Caco-2 (cell line): Measurements from ENCODE around the gene WWTR1. TPM values are rescaled to one million over a fixed set of nuclear protein-coding genes. Genes with fewer than 3 reads are reported as not detected.

ENCODE experiments used
- BruUV-seq: library from RNA; stranded (reverse); fragments of 400-500 nt; replicated peaks from 2 replicates; lab custom pipeline; 2021; lab: Mats Ljungman, UMichigan
- CTCF ChIA-PET: fragments of 300-600 bp; sonication (Branson Sonifier 250); formaldehyde crosslinking; loops from one replicate; lab custom pipeline; 2022; ENCODE audit warnings: antibody characterized with exemption; lab: Charles Lee
- POLR2A ChIA-PET: fragments of 300-600 bp; sonication (Branson Sonifier 250); formaldehyde crosslinking; loops from one replicate; lab custom pipeline; 2022; ENCODE audit warnings: antibody characterized with exemption; lab: Charles Lee
- DNase-seq, 2 experiments: peaks; one replicate each; pipeline versions ENCODE4 v3.0.0 to v3.0.0-alpha.2; 2020 to 2022
- H3K27me3 ChIP-seq: replicated peaks from 2 replicates; pipeline ENCODE4 v1.6.0; 2011; ENCODE audit warnings: low read length; ENCODE audit not compliant: control insufficient read depth, insufficient read depth
- H3K36me3 ChIP-seq: 2 replicates; pipeline ENCODE4 v1.5.1; 2011; ENCODE audit warnings: low read length; ENCODE audit not compliant: control insufficient read depth, insufficient read depth
- H3K4me1 ChIP-seq: fragments of 250-450 bp; sonication (Bioruptor Pico); 2 replicates; pipeline ENCODE4 v1.5.1; 2020; ENCODE audit warnings: mild to moderate bottlenecking
- H3K4me3 ChIP-seq: 2 replicates; pipeline ENCODE4 v1.5.1; 2011; ENCODE audit warnings: low read depth, mild to moderate bottlenecking, control low read depth, low read length
- H3K9me3 ChIP-seq: fragments of 250-450 bp; sonication (Bioruptor Pico); 2 replicates; pipeline ENCODE4 v1.5.1; 2020; ENCODE audit warnings: mild to moderate bottlenecking, moderate library complexity
- H3K27ac Mint-ChIP-seq: one replicate; pipeline ENCODE4 v1.8.0; 2022; ENCODE audit warnings: mixed read lengths; ENCODE audit not compliant: unreplicated experiment
- H3K27me3 Mint-ChIP-seq: one replicate; pipeline ENCODE4 v1.8.0; 2022; ENCODE audit warnings: mixed read lengths; ENCODE audit not compliant: insufficient read depth, unreplicated experiment
- H3K36me3 Mint-ChIP-seq: one replicate; pipeline ENCODE4 v1.8.0; 2022; ENCODE audit warnings: mild to moderate bottlenecking, mixed read lengths; ENCODE audit not compliant: insufficient read depth, unreplicated experiment
- H3K4me1 Mint-ChIP-seq: one replicate; pipeline ENCODE4 v1.8.0; 2022; ENCODE audit warnings: low read depth, mixed read lengths; ENCODE audit not compliant: unreplicated experiment
- H3K4me3 Mint-ChIP-seq: one replicate; pipeline ENCODE4 v1.8.0; 2022; ENCODE audit warnings: mild to moderate bottlenecking, moderate library complexity, mixed read lengths; ENCODE audit not compliant: unreplicated experiment
- H3K9me3 Mint-ChIP-seq: one replicate; pipeline ENCODE4 v1.8.0; 2022; ENCODE audit warnings: mixed read lengths; ENCODE audit not compliant: unreplicated experiment
- CTCF ChIP-seq, 2 experiments: fragments of 200-600 bp in 1 of 2; IDR thresholded peaks; 1 replicate in 1 of 2; 2 replicates in 1 of 2; pipeline versions ENCODE4 v1.5.1 to v1.8.0; 2011 to 2022; ENCODE audit warnings: antibody characterized with exemption in 1 of 2, control low read depth in 1 of 2, inconsistent platforms in 1 of 2, low read depth in 1 of 2, low read length in 1 of 2, mild to moderate bottlenecking in 1 of 2, moderate library complexity in 1 of 2; ENCODE audit not compliant: insufficient read depth in 1 of 2, severe bottlenecking in 1 of 2, unreplicated experiment in 1 of 2
- intact Hi-C: fragments of 100-400 bp; cut with micrococcal nuclease; formaldehyde crosslinking; loops from one replicate; pipeline ENCODE4 v1.10.0; 2022; ENCODE audit not compliant: unreplicated experiment
- total RNA-seq: library from RNA; stranded (reverse); gene quantifications from 2 replicates; pipeline ENCODE4 v1.2.3, GENCODE V29; 2022

The WWTR1 gene
- total RNA-seq, 1 experiment from 2014 or later: 16.2 TPM

- H3K27me3 Mint-ChIP-seq: no peaks in the 10 kb centered on the region
- H3K36me3 ChIP-seq: no peaks in the 10 kb centered on the region
- ChIA-PET POLR2A (no interaction called here), CTCF (no interaction called here)
- H3K4me1 Mint-ChIP-seq: no peaks in the 10 kb centered on the region
- H3K4me3 Mint-ChIP-seq: no peak overlapping the region
- no peaks in the 10 kb centered on the region for H3K36me3 Mint-ChIP-seq
- H3K4me3 ChIP-seq: no peak overlapping the region
- H3K4me1 ChIP-seq: no peaks in the 10 kb centered on the region
- no peak for DNase-seq
- no peaks in the 10 kb centered on the region for H3K27me3 ChIP-seq
- no peak for TF ChIP-seq CTCF (IDR thresholded peaks at IDR 0.05; ENCODE audit: insufficient read depth in 1 of 2, low read depth in 1 of 2, low read length in 1 of 2, severe bottlenecking in 1 of 2, unreplicated experiment in 1 of 2)
- intact Hi-C loops: no loop called here
- no peak overlapping the region for H3K27ac Mint-ChIP-seq
- BruUV-seq: no TSS peak
- peaks cover 5% of the 10 kb centered on the region; the same call in 1 of the 2 replicates for H3K9me3 ChIP-seq
- H3K9me3 Mint-ChIP-seq: no peaks in the 10 kb centered on the region
Observed at GRCh38 chr3:149496891-149497290, 160.9 kb downstream of the WWTR1 start.

GRCh38 chr3:149495581-149496125 lies 162.2 kb downstream of the WWTR1 start:
- H3K9me3 ChIP-seq: peaks cover 5% of the 10 kb centered on the region; the same call in 1 of the 2 replicates
- H3K36me3 Mint-ChIP-seq: no peaks in the 10 kb centered on the region
- H3K4me3 ChIP-seq: no peak overlapping the region
- H3K4me1 Mint-ChIP-seq: no peaks in the 10 kb centered on the region
- no peak overlapping the region for H3K27ac Mint-ChIP-seq
- ChIA-PET POLR2A (interaction anchor here (0.8 kb wide), 1 partner anchor 128 kb away, joined by 4 read pairs; no protein-coding TSS in a partner anchor), CTCF (interaction anchor here (1.6 kb wide), 1 partner anchor 312 kb away, joined by 5 read pairs; no protein-coding TSS in a partner anchor)
- no TSS peak for BruUV-seq
- no peaks in the 10 kb centered on the region for H3K4me1 ChIP-seq
- H3K9me3 Mint-ChIP-seq: peaks cover 6% of the 10 kb centered on the region
- intact Hi-C loops: loop anchor here (2.0 kb wide), 3 partner anchors 17 to 313 kb away; no protein-coding TSS in a partner anchor
- DNase-seq: no peak
- H3K27me3 ChIP-seq: no peaks in the 10 kb centered on the region
- TF ChIP-seq CTCF (IDR thresholded peaks at IDR 0.05; ENCODE audit: insufficient read depth in 1 of 2, low read depth in 1 of 2, low read length in 1 of 2, severe bottlenecking in 1 of 2, unreplicated experiment in 1 of 2): no peak
- no peaks in the 10 kb centered on the region for H3K27me3 Mint-ChIP-seq
- H3K4me3 Mint-ChIP-seq: no peak overlapping the region
- H3K36me3 ChIP-seq: no peaks in the 10 kb centered on the region

- H3K36me3 ChIP-seq: no peaks in the 10 kb centered on the region
- no peak for TF ChIP-seq CTCF (IDR thresholded peaks at IDR 0.05; ENCODE audit: insufficient read depth in 1 of 2, low read depth in 1 of 2, low read length in 1 of 2, severe bottlenecking in 1 of 2, unreplicated experiment in 1 of 2)
- Mint-ChIP-seq H3K27me3 (no peaks in the 10 kb centered on the region), H3K4me1 (no peaks in the 10 kb centered on the region), H3K4me3 (no peak overlapping the region), H3K36me3 (no peaks in the 10 kb centered on the region), H3K27ac (no peak overlapping the region), H3K9me3 (peaks cover 9% of the 10 kb centered on the region)
- no peak overlapping the region for H3K4me3 ChIP-seq
- intact Hi-C loops: loop anchor here (1.0 to 2.0 kb wide), 4 partner anchors 18 to 314 kb away; no protein-coding TSS in a partner anchor
- no TSS peak for BruUV-seq
- CTCF ChIA-PET: interaction anchor here (1.6 kb wide), 1 partner anchor 313 kb away, joined by 5 read pairs; no protein-coding TSS in a partner anchor
- peaks cover 5% of the 10 kb centered on the region; the same call in 1 of the 2 replicates for H3K9me3 ChIP-seq
- H3K27me3 ChIP-seq: no peaks in the 10 kb centered on the region
- H3K4me1 ChIP-seq: no peaks in the 10 kb centered on the region
- POLR2A ChIA-PET: interaction anchor here (0.8 kb wide), 1 partner anchor 129 kb away, joined by 4 read pairs; no protein-coding TSS in a partner anchor
- no peak for DNase-seq
Observed at GRCh38 chr3:149494759-149495580, 162.9 kb downstream of the WWTR1 start.
